HepG2 (cell line): ENCODE measurements around the gene CTSA. TPM values are rescaled to one million over a fixed set of nuclear protein-coding genes. Genes with fewer than 3 reads are reported as not detected.

ENCODE experiments used
- AGO1 ChIP-seq: fragments of 200-400 bp; formaldehyde crosslinking; IDR thresholded peaks from 2 replicates; pipeline ENCODE4 v1.6.1; 2017; ENCODE audit warnings: mild to moderate bottlenecking, low read depth, low read length, moderate library complexity; ENCODE audit not compliant: poor library complexity, severe bottlenecking
- ARNTL ChIP-seq: sonication (generic); formaldehyde crosslinking; IDR thresholded peaks from 2 replicates; pipeline ENCODE4 v1.4.0; 2020; ENCODE audit warnings: mild to moderate bottlenecking, missing genetic modification reagents
- DMAP1 ChIP-seq: IDR thresholded peaks from 2 replicates; pipeline ENCODE4 v1.6.1; 2016
- GABPB1 ChIP-seq: IDR thresholded peaks from 2 replicates; pipeline ENCODE4 v1.6.1; 2016; ENCODE audit warnings: mild to moderate bottlenecking, missing genetic modification reagents, moderate library complexity, missing compliant biosample characterization
- NFKBIZ ChIP-seq: IDR thresholded peaks from 2 replicates; pipeline ENCODE4 v1.6.1; 2018; ENCODE audit warnings: missing genetic modification reagents, missing compliant biosample characterization
- NR2C2 ChIP-seq: sonication (generic); formaldehyde crosslinking; IDR thresholded peaks from 2 replicates; pipeline ENCODE4 v1.4.0; 2020; ENCODE audit warnings: missing genetic modification reagents, mild to moderate bottlenecking, moderate library complexity, borderline replicate concordance
- RAD21 ChIP-seq: fragments of 450-650 bp; formaldehyde crosslinking; IDR thresholded peaks from 2 replicates; pipeline ENCODE4 v1.5.0; 2020; ENCODE audit warnings: mild to moderate bottlenecking
- SNAI1 ChIP-seq: sonication (generic); formaldehyde crosslinking; IDR thresholded peaks from 2 replicates; pipeline ENCODE4 v1.5.0; 2020; ENCODE audit warnings: mild to moderate bottlenecking, missing genetic modification reagents, borderline replicate concordance
- SOX5 ChIP-seq: IDR thresholded peaks from 2 replicates; pipeline ENCODE4 v1.6.1; 2016; ENCODE audit warnings: borderline replicate concordance
- ZNF20 ChIP-seq: sonication (generic); formaldehyde crosslinking; IDR thresholded peaks from 2 replicates; pipeline ENCODE4 v1.4.0; 2020; ENCODE audit warnings: mild to moderate bottlenecking, moderate library complexity, missing genetic modification reagents
- ZNF232 ChIP-seq: sonication (generic); formaldehyde crosslinking; IDR thresholded peaks from 2 replicates; pipeline ENCODE4 v1.4.0; 2020; ENCODE audit warnings: missing genetic modification reagents, borderline replicate concordance
- ZNF614 ChIP-seq: IDR thresholded peaks from 2 replicates; pipeline ENCODE4 v1.6.1; 2018; ENCODE audit warnings: missing biosample characterization, missing genetic modification reagents, inconsistent platforms, borderline replicate concordance
- ZNF761 ChIP-seq: sonication (generic); formaldehyde crosslinking; conservative IDR thresholded peaks from 2 replicates; pipeline ENCODE4 v1.4.0; 2020; ENCODE audit warnings: mild to moderate bottlenecking, missing genetic modification reagents
- polyA plus RNA-seq, 8 experiments: library from polyadenylated mRNA; depleted of rRNA in 3 of 8; stranded (reverse) in 7 of 8; unstranded in 1 of 8; fragments of >200 nt; fragmentation: Illumina TruSeq in 4 of 8; extraction: Trizol in 4 of 8; gene quantifications; 2 replicates each; pipeline versions ENCODE4 v1.2.1 to v1.2.3, GENCODE V29; 2011 to 2016; ENCODE audit warnings: low read depth in 4 of 8, missing spikeins in 1 of 8, mixed read lengths in 1 of 8; ENCODE audit not compliant: insufficient read depth in 1 of 8
- total RNA-seq, 5 experiments: library from RNA; depleted of rRNA; stranded (reverse); fragments of >200 nt; fragmentation: Illumina TruSeq; extraction: Trizol; gene quantifications; 2 replicates each; pipeline ENCODE4 v1.2.3, GENCODE V29; 2016; ENCODE audit warnings: low read depth in 1 of 5
- TF ChIP-seq, protein P1 (sequence below): sonication (generic); formaldehyde crosslinking; IDR thresholded peaks from 2 replicates; pipeline ENCODE4 v1.4.0; 2020; ENCODE audit warnings: missing genetic modification reagents, borderline replicate concordance
- TF ChIP-seq, protein P2 (sequence below): sonication (generic); formaldehyde crosslinking; conservative IDR thresholded peaks from 2 replicates; pipeline ENCODE4 v1.4.0; 2020; ENCODE audit warnings: mild to moderate bottlenecking, missing genetic modification reagents, moderate library complexity
- TF ChIP-seq, protein P3 (sequence below), 2 experiments: fragments of 450-650 bp in 1 of 2; sonication (generic) in 1 of 2; formaldehyde crosslinking; IDR thresholded peaks; 2 replicates each; pipeline versions ENCODE4 v1.5.0 to v1.8.0; 2020 to 2022; ENCODE audit warnings: mild to moderate bottlenecking in 1 of 2, missing genetic modification reagents in 1 of 2
- TF ChIP-seq, protein P4 (sequence below): sonication (generic); formaldehyde crosslinking; IDR thresholded peaks from 2 replicates; pipeline ENCODE4 v1.4.0; 2020; ENCODE audit warnings: missing genetic modification reagents

CTSA gene
- total and polyA plus RNA-seq, 2 of the 13 experiments (the other 11 are each of a cell fraction or from before 2014, with no cell fraction given), result 202 to 231 TPM

DNA sequence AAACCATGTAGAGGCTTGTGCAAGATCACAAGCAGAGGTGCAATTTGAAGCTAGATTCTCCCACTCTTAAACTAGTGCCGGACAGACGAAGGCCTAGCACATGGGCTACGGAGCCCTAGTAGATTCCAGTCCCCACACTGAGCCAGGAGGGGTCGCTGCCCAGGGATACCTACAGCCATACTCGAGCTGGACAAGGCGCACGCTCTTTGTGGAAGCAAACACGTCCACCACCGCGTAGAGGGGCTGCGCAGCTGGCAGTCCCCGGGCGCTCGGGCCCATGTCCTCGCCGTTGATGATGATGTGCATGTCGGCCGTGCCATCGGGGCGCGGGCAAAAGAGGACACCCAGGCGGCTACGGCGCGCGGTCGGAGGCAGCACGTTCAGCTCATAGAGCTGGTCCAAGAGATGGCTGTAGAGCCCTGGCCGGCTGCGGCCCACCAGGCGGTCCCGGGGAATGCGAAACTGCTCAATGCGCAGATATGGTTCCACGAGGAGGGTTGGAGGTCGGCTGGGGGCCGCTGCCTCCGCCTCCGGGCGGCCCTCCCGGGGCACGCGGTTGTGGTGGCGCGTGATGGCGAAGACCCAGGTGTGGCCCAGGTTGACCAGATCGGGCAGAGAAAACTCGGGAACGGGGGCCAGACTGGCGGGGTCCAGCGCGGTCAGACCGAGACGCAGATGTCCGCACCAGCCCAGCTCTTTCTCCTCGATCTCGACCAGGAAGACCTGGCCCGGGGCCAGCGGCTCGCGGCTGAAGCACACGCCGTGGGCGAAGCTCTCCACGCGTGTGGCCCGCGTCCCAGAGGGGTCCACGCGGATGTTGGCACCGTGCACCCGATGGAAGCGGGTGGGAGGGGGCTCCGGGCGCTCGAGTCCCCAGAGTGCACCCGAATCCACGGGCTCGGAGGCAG lies 804 bp upstream of the CTSA start (continued):
- TF ChIP-seq ZNF761 (CRISPR knock-in tag), result no peak
- TF ChIP-seq, protein P1, sequence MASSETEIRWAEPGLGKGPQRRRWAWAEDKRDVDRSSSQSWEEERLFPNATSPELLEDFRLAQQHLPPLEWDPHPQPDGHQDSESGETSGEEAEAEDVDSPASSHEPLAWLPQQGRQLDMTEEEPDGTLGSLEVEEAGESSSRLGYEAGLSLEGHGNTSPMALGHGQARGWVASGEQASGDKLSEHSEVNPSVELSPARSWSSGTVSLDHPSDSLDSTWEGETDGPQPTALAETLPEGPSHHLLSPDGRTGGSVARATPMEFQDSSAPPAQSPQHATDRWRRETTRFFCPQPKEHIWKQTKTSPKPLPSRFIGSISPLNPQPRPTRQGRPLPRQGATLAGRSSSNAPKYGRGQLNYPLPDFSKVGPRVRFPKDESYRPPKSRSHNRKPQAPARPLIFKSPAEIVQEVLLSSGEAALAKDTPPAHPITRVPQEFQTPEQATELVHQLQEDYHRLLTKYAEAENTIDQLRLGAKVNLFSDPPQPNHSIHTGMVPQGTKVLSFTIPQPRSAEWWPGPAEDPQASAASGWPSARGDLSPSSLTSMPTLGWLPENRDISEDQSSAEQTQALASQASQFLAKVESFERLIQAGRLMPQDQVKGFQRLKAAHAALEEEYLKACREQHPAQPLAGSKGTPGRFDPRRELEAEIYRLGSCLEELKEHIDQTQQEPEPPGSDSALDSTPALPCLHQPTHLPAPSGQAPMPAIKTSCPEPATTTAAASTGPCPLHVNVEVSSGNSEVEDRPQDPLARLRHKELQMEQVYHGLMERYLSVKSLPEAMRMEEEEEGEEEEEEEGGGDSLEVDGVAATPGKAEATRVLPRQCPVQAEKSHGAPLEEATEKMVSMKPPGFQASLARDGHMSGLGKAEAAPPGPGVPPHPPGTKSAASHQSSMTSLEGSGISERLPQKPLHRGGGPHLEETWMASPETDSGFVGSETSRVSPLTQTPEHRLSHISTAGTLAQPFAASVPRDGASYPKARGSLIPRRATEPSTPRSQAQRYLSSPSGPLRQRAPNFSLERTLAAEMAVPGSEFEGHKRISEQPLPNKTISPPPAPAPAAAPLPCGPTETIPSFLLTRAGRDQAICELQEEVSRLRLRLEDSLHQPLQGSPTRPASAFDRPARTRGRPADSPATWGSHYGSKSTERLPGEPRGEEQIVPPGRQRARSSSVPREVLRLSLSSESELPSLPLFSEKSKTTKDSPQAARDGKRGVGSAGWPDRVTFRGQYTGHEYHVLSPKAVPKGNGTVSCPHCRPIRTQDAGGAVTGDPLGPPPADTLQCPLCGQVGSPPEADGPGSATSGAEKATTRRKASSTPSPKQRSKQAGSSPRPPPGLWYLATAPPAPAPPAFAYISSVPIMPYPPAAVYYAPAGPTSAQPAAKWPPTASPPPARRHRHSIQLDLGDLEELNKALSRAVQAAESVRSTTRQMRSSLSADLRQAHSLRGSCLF (CRISPR knock-in tag), result no peak
- TF ChIP-seq SNAI1 (CRISPR knock-in tag), result no peak
- peak; percentile 88 for TF ChIP-seq RAD21 (CRISPR knock-in tag)
- no peak; the same call in 1 of the 2 replicates for TF ChIP-seq SOX5 (CRISPR knock-in tag)
- no peak for TF ChIP-seq NFKBIZ (CRISPR knock-in tag)
- TF ChIP-seq, protein P2, sequence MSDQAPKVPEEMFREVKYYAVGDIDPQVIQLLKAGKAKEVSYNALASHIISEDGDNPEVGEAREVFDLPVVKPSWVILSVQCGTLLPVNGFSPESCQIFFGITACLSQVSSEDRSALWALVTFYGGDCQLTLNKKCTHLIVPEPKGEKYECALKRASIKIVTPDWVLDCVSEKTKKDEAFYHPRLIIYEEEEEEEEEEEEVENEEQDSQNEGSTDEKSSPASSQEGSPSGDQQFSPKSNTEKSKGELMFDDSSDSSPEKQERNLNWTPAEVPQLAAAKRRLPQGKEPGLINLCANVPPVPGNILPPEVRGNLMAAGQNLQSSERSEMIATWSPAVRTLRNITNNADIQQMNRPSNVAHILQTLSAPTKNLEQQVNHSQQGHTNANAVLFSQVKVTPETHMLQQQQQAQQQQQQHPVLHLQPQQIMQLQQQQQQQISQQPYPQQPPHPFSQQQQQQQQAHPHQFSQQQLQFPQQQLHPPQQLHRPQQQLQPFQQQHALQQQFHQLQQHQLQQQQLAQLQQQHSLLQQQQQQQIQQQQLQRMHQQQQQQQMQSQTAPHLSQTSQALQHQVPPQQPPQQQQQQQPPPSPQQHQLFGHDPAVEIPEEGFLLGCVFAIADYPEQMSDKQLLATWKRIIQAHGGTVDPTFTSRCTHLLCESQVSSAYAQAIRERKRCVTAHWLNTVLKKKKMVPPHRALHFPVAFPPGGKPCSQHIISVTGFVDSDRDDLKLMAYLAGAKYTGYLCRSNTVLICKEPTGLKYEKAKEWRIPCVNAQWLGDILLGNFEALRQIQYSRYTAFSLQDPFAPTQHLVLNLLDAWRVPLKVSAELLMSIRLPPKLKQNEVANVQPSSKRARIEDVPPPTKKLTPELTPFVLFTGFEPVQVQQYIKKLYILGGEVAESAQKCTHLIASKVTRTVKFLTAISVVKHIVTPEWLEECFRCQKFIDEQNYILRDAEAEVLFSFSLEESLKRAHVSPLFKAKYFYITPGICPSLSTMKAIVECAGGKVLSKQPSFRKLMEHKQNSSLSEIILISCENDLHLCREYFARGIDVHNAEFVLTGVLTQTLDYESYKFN (CRISPR knock-in tag), result 0 out of 2 replicates have a peak, but pooled peaks have one; percentile 23
- peak; percentile 81 for TF ChIP-seq DMAP1 (CRISPR knock-in tag)
- TF ChIP-seq, protein P3, sequence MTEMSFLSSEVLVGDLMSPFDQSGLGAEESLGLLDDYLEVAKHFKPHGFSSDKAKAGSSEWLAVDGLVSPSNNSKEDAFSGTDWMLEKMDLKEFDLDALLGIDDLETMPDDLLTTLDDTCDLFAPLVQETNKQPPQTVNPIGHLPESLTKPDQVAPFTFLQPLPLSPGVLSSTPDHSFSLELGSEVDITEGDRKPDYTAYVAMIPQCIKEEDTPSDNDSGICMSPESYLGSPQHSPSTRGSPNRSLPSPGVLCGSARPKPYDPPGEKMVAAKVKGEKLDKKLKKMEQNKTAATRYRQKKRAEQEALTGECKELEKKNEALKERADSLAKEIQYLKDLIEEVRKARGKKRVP (CRISPR knock-in tag; IDR thresholded peaks at IDR 0.05), result no peak
- no peak for TF ChIP-seq ARNTL (CRISPR knock-in tag)
- TF ChIP-seq NR2C2 (CRISPR knock-in tag), result no peak
- peak; percentile 89 for TF ChIP-seq ZNF614
- TF ChIP-seq GABPB1 (CRISPR knock-in tag), result peak; percentile 51
- no peak for TF ChIP-seq AGO1
- peak; percentile 71; the same call in 1 of the 2 replicates for TF ChIP-seq ZNF20 (CRISPR knock-in tag)
- peak; percentile 83; the same call in 1 of the 2 replicates for TF ChIP-seq ZNF232 (CRISPR knock-in tag)
- TF ChIP-seq, protein P4, sequence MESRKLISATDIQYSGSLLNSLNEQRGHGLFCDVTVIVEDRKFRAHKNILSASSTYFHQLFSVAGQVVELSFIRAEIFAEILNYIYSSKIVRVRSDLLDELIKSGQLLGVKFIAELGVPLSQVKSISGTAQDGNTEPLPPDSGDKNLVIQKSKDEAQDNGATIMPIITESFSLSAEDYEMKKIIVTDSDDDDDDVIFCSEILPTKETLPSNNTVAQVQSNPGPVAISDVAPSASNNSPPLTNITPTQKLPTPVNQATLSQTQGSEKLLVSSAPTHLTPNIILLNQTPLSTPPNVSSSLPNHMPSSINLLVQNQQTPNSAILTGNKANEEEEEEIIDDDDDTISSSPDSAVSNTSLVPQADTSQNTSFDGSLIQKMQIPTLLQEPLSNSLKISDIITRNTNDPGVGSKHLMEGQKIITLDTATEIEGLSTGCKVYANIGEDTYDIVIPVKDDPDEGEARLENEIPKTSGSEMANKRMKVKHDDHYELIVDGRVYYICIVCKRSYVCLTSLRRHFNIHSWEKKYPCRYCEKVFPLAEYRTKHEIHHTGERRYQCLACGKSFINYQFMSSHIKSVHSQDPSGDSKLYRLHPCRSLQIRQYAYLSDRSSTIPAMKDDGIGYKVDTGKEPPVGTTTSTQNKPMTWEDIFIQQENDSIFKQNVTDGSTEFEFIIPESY, result peak; percentile 83
